Measurements from ENCODE around the gene ZNF664.

The ZNF664 gene

DNA sequence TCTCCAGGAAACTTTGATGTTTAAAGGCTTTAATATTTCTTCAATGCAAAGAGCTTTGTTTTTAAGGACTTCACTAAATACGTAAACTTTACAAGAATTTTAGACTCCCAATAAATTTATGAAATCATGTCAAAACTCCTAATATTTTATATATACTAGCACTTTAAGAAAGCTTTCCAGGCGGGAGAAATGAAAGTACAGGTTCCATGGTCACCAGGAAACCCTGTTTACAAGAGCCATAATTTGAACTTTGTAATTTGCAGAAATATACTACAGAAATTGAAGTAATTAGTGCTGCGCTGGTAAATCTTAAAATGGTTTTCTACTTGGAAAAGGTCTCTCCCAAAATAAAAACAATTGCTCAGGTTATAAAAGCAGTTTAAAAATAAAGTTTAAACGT, 9.2 kb upstream of the ZNF664 start:
- DNase-seq (ENCODE audit: low read depth): no peak
- TF ChIP-seq CTCF (IDR thresholded peaks at IDR 0.05; ENCODE audit: low read depth, low read length, missing control alignments): no peak
- H3K4me3 ChIP-seq (ENCODE audit: low read depth, low read length): no peak overlapping the region

DNA sequence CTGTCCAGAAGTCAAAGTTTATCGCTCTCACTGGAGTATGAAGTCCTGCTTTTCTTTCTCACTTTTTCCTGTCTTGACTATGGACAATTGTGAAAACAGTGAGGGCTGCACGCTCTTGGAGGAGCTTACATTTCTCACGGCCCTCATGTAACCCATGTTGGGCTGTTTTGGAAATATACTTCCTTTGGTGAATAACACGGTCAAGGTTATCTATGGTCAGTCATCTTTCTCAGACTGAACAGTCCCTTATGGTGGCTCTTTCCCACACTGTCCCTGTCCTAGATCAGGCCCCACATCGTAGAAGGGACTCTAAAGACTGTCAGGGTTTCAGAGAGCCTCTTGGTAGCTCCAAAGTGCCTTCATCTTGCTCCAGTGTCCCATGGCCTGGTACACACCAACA, 7.6 kb upstream of the ZNF664 start:
- H3K4me3 ChIP-seq (ENCODE audit: low read depth, low read length): no peak overlapping the region
- DNase-seq (ENCODE audit: low read depth): no peak
- no peak for TF ChIP-seq CTCF (IDR thresholded peaks at IDR 0.05; ENCODE audit: low read depth, low read length, missing control alignments)

- H3K4me3 ChIP-seq (ENCODE audit: low read depth, low read length): no peak overlapping the region
- TF ChIP-seq CTCF (IDR thresholded peaks at IDR 0.05; ENCODE audit: low read depth, low read length, missing control alignments): no peak
- no peak for DNase-seq (ENCODE audit: low read depth)
These were observed 6.4 kb upstream of the ZNF664 start for GRCh38 chr12:123966596-123966995.

- no peak for TF ChIP-seq CTCF (IDR thresholded peaks at IDR 0.05; ENCODE audit: low read depth, low read length, missing control alignments)
- no peak for DNase-seq (ENCODE audit: low read depth)
- no peak overlapping the region for H3K4me3 ChIP-seq (ENCODE audit: low read depth, low read length)
These were observed 5.9 kb upstream of the ZNF664 start for GRCh38 chr12:123967121-123967586.

DNA sequence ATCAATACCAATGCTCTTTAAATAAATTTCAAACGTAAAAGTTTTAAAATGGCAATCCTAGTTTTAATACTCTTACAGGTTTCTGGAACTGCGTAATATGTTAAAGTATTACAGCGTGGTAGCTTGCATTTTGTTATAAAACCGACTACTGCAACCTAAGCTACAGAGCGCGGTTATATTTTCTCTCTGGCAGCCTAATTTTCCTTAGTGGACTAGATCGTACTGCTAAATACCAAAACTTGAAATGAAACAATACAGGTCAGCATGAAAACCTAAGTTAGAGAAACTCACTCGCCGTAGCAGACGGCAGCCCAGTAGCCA, 1.6 kb upstream of the ZNF664 start:
- peak overlapping the region; percentile 73; the same call in 1 of the 2 replicates for H3K4me3 ChIP-seq (ENCODE audit: low read depth, low read length)
- TF ChIP-seq CTCF (IDR thresholded peaks at IDR 0.05; ENCODE audit: low read depth, low read length, missing control alignments): no peak
- DNase-seq (ENCODE audit: low read depth): no peak

GRCh38 chr12:123971770-123972456, 1.1 kb upstream of the ZNF664 start:
- H3K4me3 ChIP-seq (ENCODE audit: low read depth, low read length): peak overlapping the region; percentile 73
- no peak for TF ChIP-seq CTCF (IDR thresholded peaks at IDR 0.05; ENCODE audit: low read depth, low read length, missing control alignments)
- DNase-seq (ENCODE audit: low read depth): no peak
